Hepatocyte (in vitro differentiated cells): ENCODE measurements around the gene PIGN. TPM values are rescaled to one million over a fixed set of nuclear protein-coding genes. Genes with fewer than 3 reads are reported as not detected.
A peak's percentile ranks its signal among the peaks of the same experiment; 100 is the strongest.

Experiments
- DNase-seq: peaks from one replicate; pipeline ENCODE4 v3.0.0-alpha.2; 2016; ENCODE audit warnings: low spot score
- H2AFZ ChIP-seq: fragments of 200-600 bp; sonication (generic); 2 replicates; pipeline ENCODE4 v1.6.0; 2016; ENCODE audit warnings: antibody characterized with exemption, mild to moderate bottlenecking
- H3K27ac ChIP-seq: fragments of 200-600 bp; sonication (generic); 2 replicates; pipeline ENCODE4 v1.5.1; 2016; ENCODE audit warnings: mild to moderate bottlenecking
- H3K27me3 ChIP-seq: fragments of 200-600 bp; sonication (generic); 2 replicates; pipeline ENCODE4 v1.6.1; 2016
- H3K36me3 ChIP-seq: fragments of 200-600 bp; sonication (generic); replicated peaks from 2 replicates; pipeline ENCODE4 v1.5.1; 2016; ENCODE audit warnings: low read depth; ENCODE audit not compliant: insufficient read depth
- H3K4me1 ChIP-seq: fragments of 200-600 bp; sonication (generic); 2 replicates; pipeline ENCODE4 v1.5.1; 2016; ENCODE audit warnings: mild to moderate bottlenecking, moderate library complexity; ENCODE audit not compliant: insufficient read depth
- H3K4me2 ChIP-seq: fragments of 200-600 bp; sonication (generic); 2 replicates; pipeline ENCODE4 v1.6.0; 2016
- H3K4me3 ChIP-seq: fragments of 200-600 bp; sonication (generic); 2 replicates; pipeline ENCODE4 v1.5.1; 2016; ENCODE audit warnings: mild to moderate bottlenecking
- H3K79me2 ChIP-seq: fragments of 200-600 bp; sonication (generic); 2 replicates; pipeline ENCODE4 v1.6.0; 2017; ENCODE audit warnings: mild to moderate bottlenecking
- H3K9me2 ChIP-seq: fragments of 200-600 bp; sonication (generic); replicated peaks from 2 replicates; pipeline ENCODE4 v1.6.0; 2017; ENCODE audit warnings: mild to moderate bottlenecking; ENCODE audit not compliant: insufficient read depth
- H3K9me3 ChIP-seq: fragments of 200-600 bp; sonication (generic); 2 replicates; pipeline ENCODE4 v1.5.1; 2016; ENCODE audit warnings: low read depth, mild to moderate bottlenecking
- H4K20me1 ChIP-seq: fragments of 200-600 bp; sonication (generic); 2 replicates; pipeline ENCODE4 v1.6.0; 2016; ENCODE audit warnings: mild to moderate bottlenecking; ENCODE audit not compliant: insufficient read depth, poor library complexity, severe bottlenecking
- CTCF ChIP-seq: fragments of 200-600 bp; sonication (generic); IDR thresholded peaks from 2 replicates; pipeline ENCODE4 v1.5.1; 2016; ENCODE audit warnings: antibody characterized with exemption, mild to moderate bottlenecking; ENCODE audit not compliant: poor library complexity
- EZH2 ChIP-seq: fragments of 200-600 bp; sonication (generic); IDR thresholded peaks from 2 replicates; pipeline ENCODE4 v1.6.1; 2016; ENCODE audit warnings: antibody characterized with exemption, mild to moderate bottlenecking, borderline replicate concordance
- EZH2phosphoT487 ChIP-seq: fragments of 200-600 bp; sonication (generic); IDR thresholded peaks from one replicate; pipeline ENCODE4 v1.6.1; 2018; ENCODE audit warnings: antibody characterized with exemption, mild to moderate bottlenecking, low read depth, moderate library complexity; ENCODE audit not compliant: unreplicated experiment, severe bottlenecking
- WGBS: methylation state at CpG from one replicate; pipeline ENCODE4 v1.1.6; 2016; ENCODE audit warnings: low lambda C conversion rate; ENCODE audit errors: missing lambda C conversion rate; 5-methylcytosine and 5-hydroxymethylcytosine counted together
- polyA plus RNA-seq: library from polyadenylated mRNA; unstranded; fragments of >200 nt; fragmentation: Nextera tagmentation; extraction: Ambion mirVana; gene quantifications from 2 replicates; pipeline ENCODE4 v1.2.1, GENCODE V29; 2016
- total RNA-seq: library from RNA; depleted of rRNA; stranded (reverse); fragments of >200 nt; gene quantifications from 2 replicates; pipeline ENCODE4 v1.2.3, GENCODE V29; 2014

Gene PIGN
- total and polyA plus RNA-seq, 2 experiments from 2014 or later, result 18.9 to 42.9 TPM

- 75% methylated on average over 2 of the region's 2 CpGs for WGBS
These were observed 48.2 kb downstream of the PIGN start for GRCh38 chr18:62138461-62139235.

GRCh38 chr18:62131301-62131909 is 55.5 kb downstream of the PIGN start:
- Histone ChIP-seq H3K4me1 (no peaks in the 10 kb centered on the region), H3K4me2 (no peak overlapping the region), H3K79me2 (no peaks in the 10 kb centered on the region), H3K9me3 (no peaks in the 10 kb centered on the region), H3K27ac (no peak overlapping the region), H3K36me3 (no peaks in the 10 kb centered on the region), H3K4me3 (no peak overlapping the region), H3K27me3 (no peaks in the 10 kb centered on the region), H2AFZ (no peak overlapping the region), H3K9me2 (no peaks in the 10 kb centered on the region), H4K20me1 (no peaks in the 10 kb centered on the region)
- 87% methylated on average over 2 of the region's 2 CpGs for WGBS
- TF ChIP-seq CTCF (peak; percentile 96), EZH2phosphoT487 (no peak)
- DNase-seq, result peak; percentile 81

More at GRCh38 chr18:62138461-62139235, 48.2 kb downstream of the PIGN start:
- no peaks in the 10 kb centered on the region for H3K9me3 ChIP-seq
- H3K27ac ChIP-seq, result no peak overlapping the region
- TF ChIP-seq CTCF (no peak), EZH2 (no peak), EZH2phosphoT487 (no peak)
- H3K36me3 ChIP-seq, result no peaks in the 10 kb centered on the region
- no peaks in the 10 kb centered on the region for H4K20me1 ChIP-seq
- H3K4me3 ChIP-seq, result no peak overlapping the region
- no peaks in the 10 kb centered on the region for H3K79me2 ChIP-seq
- no peaks in the 10 kb centered on the region for H3K9me2 ChIP-seq
- H3K4me2 ChIP-seq, result no peak overlapping the region
- H3K27me3 ChIP-seq, result no peaks in the 10 kb centered on the region
- no peaks in the 10 kb centered on the region for H3K4me1 ChIP-seq
- H2AFZ ChIP-seq, result no peak overlapping the region
- DNase-seq, result no peak

- Histone ChIP-seq H3K27ac (no peak overlapping the region), H4K20me1 (no peaks in the 10 kb centered on the region), H3K27me3 (no peaks in the 10 kb centered on the region), H3K9me2 (no peaks in the 10 kb centered on the region), H2AFZ (no peak overlapping the region), H3K4me1 (no peaks in the 10 kb centered on the region), H3K79me2 (no peaks in the 10 kb centered on the region), H3K36me3 (no peaks in the 10 kb centered on the region), H3K4me2 (no peak overlapping the region), H3K4me3 (no peak overlapping the region), H3K9me3 (no peaks in the 10 kb centered on the region)
- 45% methylated on average over 1 of the region's 1 CpG for WGBS
- DNase-seq, result no peak
- TF ChIP-seq EZH2phosphoT487, result no peak
- no peak for TF ChIP-seq CTCF
- no peak for TF ChIP-seq EZH2
These were observed 58.7 kb downstream of the PIGN start for GRCh38 chr18:62128157-62128556.
